H1 (cell line): ENCODE data around the gene SLC12A6. TPM values are rescaled to one million over a fixed set of nuclear protein-coding genes. Genes with fewer than 3 reads are reported as not detected.

Experiments
- BRCA1 ChIP-seq: IDR thresholded peaks from 2 replicates; pipeline ENCODE4 v1.6.1; 2012; ENCODE audit warnings: low read depth, low read length, improper control_type of control experiment
- SAP30 ChIP-seq: fragments of 300-600 bp; sonication (generic); IDR thresholded peaks from 2 replicates; pipeline ENCODE4 v1.7.1; 2012; ENCODE audit warnings: low read length, moderate library complexity, mild to moderate bottlenecking, inconsistent platforms; ENCODE audit not compliant: insufficient read depth, insufficient replicate concordance
- polyA plus RNA-seq, 7 experiments: library from polyadenylated mRNA; depleted of rRNA in 3 of 7; stranded (reverse) in 5 of 7; unstranded in 2 of 7; fragments of >200 nt in 5 of 7; fragments of 200-250 nt in 2 of 7; gene quantifications; 1 replicate in 5 of 7; 2 replicates in 1 of 7; 4 replicates in 1 of 7; pipeline versions ENCODE4 v1.2.1 to v1.2.3, GENCODE V29; 2011 to 2013; ENCODE audit warnings: missing spikeins in 2 of 7, mixed read lengths in 2 of 7
- total RNA-seq: library from RNA; stranded (reverse); fragmentation: NEBNext Ultra II Directional; extraction: Animal tissue kit (Norgen Biotek cat#: 25700); gene quantifications from 2 replicates; pipeline ENCODE4 v1.2.1, GENCODE V29; 2021
- TF ChIP-seq, protein P1 (sequence below): fragments of 300-600 bp; sonication (generic); IDR thresholded peaks from 2 replicates; pipeline ENCODE4 v1.7.1; 2012; ENCODE audit warnings: low read length, moderate library complexity, mild to moderate bottlenecking, inconsistent platforms; ENCODE audit not compliant: insufficient replicate concordance

SLC12A6 gene
- total and polyA plus RNA-seq, 2 of the 8 experiments (the other 6 are each of a cell fraction or from before 2014, with no cell fraction given) = 9.2 to 11.1 TPM

DNA sequence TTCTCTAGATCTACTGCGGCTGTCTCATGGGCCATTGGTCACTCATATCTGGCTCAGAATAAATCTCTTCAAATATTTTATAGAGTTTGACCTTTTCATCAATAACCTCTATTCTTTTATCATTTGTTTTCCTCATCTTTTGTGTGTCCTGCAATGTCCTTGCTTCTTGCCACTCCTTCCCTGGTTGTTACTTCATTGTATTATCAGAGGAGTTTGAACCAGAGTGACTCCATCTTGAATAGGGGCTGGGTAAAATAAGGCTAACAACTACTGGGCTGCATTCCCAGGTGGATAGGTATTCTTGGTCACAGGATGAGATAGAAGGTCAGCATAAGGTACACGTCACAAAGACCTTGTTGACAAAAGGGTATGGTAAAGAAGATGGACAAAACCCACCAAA, 39.3 kb upstream of the SLC12A6 start (continued):
- TF ChIP-seq, protein P1, sequence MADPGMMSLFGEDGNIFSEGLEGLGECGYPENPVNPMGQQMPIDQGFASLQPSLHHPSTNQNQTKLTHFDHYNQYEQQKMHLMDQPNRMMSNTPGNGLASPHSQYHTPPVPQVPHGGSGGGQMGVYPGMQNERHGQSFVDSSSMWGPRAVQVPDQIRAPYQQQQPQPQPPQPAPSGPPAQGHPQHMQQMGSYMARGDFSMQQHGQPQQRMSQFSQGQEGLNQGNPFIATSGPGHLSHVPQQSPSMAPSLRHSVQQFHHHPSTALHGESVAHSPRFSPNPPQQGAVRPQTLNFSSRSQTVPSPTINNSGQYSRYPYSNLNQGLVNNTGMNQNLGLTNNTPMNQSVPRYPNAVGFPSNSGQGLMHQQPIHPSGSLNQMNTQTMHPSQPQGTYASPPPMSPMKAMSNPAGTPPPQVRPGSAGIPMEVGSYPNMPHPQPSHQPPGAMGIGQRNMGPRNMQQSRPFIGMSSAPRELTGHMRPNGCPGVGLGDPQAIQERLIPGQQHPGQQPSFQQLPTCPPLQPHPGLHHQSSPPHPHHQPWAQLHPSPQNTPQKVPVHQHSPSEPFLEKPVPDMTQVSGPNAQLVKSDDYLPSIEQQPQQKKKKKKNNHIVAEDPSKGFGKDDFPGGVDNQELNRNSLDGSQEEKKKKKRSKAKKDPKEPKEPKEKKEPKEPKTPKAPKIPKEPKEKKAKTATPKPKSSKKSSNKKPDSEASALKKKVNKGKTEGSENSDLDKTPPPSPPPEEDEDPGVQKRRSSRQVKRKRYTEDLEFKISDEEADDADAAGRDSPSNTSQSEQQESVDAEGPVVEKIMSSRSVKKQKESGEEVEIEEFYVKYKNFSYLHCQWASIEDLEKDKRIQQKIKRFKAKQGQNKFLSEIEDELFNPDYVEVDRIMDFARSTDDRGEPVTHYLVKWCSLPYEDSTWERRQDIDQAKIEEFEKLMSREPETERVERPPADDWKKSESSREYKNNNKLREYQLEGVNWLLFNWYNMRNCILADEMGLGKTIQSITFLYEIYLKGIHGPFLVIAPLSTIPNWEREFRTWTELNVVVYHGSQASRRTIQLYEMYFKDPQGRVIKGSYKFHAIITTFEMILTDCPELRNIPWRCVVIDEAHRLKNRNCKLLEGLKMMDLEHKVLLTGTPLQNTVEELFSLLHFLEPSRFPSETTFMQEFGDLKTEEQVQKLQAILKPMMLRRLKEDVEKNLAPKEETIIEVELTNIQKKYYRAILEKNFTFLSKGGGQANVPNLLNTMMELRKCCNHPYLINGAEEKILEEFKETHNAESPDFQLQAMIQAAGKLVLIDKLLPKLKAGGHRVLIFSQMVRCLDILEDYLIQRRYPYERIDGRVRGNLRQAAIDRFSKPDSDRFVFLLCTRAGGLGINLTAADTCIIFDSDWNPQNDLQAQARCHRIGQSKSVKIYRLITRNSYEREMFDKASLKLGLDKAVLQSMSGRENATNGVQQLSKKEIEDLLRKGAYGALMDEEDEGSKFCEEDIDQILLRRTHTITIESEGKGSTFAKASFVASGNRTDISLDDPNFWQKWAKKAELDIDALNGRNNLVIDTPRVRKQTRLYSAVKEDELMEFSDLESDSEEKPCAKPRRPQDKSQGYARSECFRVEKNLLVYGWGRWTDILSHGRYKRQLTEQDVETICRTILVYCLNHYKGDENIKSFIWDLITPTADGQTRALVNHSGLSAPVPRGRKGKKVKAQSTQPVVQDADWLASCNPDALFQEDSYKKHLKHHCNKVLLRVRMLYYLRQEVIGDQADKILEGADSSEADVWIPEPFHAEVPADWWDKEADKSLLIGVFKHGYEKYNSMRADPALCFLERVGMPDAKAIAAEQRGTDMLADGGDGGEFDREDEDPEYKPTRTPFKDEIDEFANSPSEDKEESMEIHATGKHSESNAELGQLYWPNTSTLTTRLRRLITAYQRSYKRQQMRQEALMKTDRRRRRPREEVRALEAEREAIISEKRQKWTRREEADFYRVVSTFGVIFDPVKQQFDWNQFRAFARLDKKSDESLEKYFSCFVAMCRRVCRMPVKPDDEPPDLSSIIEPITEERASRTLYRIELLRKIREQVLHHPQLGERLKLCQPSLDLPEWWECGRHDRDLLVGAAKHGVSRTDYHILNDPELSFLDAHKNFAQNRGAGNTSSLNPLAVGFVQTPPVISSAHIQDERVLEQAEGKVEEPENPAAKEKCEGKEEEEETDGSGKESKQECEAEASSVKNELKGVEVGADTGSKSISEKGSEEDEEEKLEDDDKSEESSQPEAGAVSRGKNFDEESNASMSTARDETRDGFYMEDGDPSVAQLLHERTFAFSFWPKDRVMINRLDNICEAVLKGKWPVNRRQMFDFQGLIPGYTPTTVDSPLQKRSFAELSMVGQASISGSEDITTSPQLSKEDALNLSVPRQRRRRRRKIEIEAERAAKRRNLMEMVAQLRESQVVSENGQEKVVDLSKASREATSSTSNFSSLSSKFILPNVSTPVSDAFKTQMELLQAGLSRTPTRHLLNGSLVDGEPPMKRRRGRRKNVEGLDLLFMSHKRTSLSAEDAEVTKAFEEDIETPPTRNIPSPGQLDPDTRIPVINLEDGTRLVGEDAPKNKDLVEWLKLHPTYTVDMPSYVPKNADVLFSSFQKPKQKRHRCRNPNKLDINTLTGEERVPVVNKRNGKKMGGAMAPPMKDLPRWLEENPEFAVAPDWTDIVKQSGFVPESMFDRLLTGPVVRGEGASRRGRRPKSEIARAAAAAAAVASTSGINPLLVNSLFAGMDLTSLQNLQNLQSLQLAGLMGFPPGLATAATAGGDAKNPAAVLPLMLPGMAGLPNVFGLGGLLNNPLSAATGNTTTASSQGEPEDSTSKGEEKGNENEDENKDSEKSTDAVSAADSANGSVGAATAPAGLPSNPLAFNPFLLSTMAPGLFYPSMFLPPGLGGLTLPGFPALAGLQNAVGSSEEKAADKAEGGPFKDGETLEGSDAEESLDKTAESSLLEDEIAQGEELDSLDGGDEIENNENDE = no peak
- TF ChIP-seq BRCA1 (no peak), SAP30 (no peak)
